ENCODE measurements around the gene STRN3.
"Not testable (repeated sequence)": the region's sequence is repeated elsewhere in the genome, so short reads cannot be mapped to it uniquely, and the experiment has no call there.

- TF ChIP-seq CTCF (IDR thresholded peaks at IDR 0.05; ENCODE audit: low read depth, low read length); POLR2A (IDR thresholded peaks at IDR 0.05; ENCODE audit: extremely low read depth, insufficient read length); MAX (IDR thresholded peaks at IDR 0.05; ENCODE audit: low read depth, low read length); MYC (IDR thresholded peaks at IDR 0.05; ENCODE audit: low read depth, low read length): not testable (repeated sequence)
Measured at GRCh38 chr14:31042893-31043292, 16.7 kb upstream of the STRN3 start.
